Activated naive CD8-positive, alpha-beta T cell treated with anti-CD3 and anti-CD28 coated beads, Interleukin-2, amount 10 ng/mL, durations not matched to agents 7 days and 5 days (primary cell): ENCODE results near the gene CPT1A. TPM values are rescaled to one million over a fixed set of nuclear protein-coding genes. Genes with fewer than 3 reads are reported as not detected.

ENCODE experiments used
- ATAC-seq: fragments of 150-1000 bp; cut with Tn5 transposase; one replicate; pipeline ENCODE4 v1.10.0; 2021; ENCODE audit warnings: low read depth, moderate library complexity
- POLR2A ChIA-PET: fragments of 350-600 bp; sonication (Branson Sonifier 250); formaldehyde crosslinking; loops from one replicate; lab custom pipeline; 2021; ENCODE audit warnings: antibody characterized with exemption; lab: Charles Lee
- DNase-seq: peaks from one replicate; pipeline ENCODE4 v3.0.0; 2021
- H3K27ac Mint-ChIP-seq: one replicate; pipeline ENCODE4 v1.8.0; 2022; ENCODE audit warnings: mild to moderate bottlenecking, mixed read lengths
- H3K27me3 Mint-ChIP-seq: one replicate; pipeline ENCODE4 v1.8.0; 2022; ENCODE audit warnings: mild to moderate bottlenecking, moderate library complexity, mixed read lengths
- H3K36me3 Mint-ChIP-seq: one replicate; pipeline ENCODE4 v1.8.0; 2021; ENCODE audit warnings: mild to moderate bottlenecking, mixed read lengths
- H3K4me1 Mint-ChIP-seq: one replicate; pipeline ENCODE4 v1.8.0; 2021; ENCODE audit warnings: mixed read lengths
- H3K4me3 Mint-ChIP-seq: one replicate; pipeline ENCODE4 v1.8.0; 2022; ENCODE audit warnings: mild to moderate bottlenecking, moderate library complexity, mixed read lengths
- H3K9me3 Mint-ChIP-seq: one replicate; pipeline ENCODE4 v1.8.0; 2021; ENCODE audit warnings: mixed read lengths
- total RNA-seq, 2 experiments: library from RNA; stranded (reverse); gene quantifications; one replicate each; pipeline ENCODE4 v1.2.3, GENCODE V29; 2021

The CPT1A gene
- total RNA-seq, 2 experiments from 2014 or later, result 47.1 to 52.2 TPM

DNA sequence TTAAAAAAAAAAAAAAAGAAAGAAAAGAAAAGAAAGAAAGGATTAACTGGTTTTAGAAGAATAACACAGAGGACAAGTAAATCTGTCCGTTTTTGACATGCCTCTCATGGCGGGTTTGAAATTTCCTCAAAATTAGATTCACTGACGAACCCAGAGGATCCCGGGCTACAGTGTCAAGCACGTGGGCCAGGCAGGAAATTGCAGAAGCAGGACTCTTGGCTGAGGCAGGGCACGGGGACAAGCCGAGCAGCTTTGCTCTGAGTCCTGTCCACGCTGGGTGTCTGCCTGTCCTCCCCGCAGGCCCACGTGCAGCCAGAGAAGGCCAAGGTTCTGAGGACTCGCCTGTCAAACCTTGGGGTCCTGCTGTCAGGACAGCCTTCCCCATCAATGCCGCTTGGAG lies 132.7 kb downstream of the CPT1A start:
- ATAC-seq, result no peak
- H3K4me3 Mint-ChIP-seq, result no peak overlapping the region
- peaks cover 1% of the 10 kb centered on the region for H3K4me1 Mint-ChIP-seq
- H3K27ac Mint-ChIP-seq, result no peak overlapping the region
- no peaks in the 10 kb centered on the region for H3K9me3 Mint-ChIP-seq
- no peaks in the 10 kb centered on the region for H3K36me3 Mint-ChIP-seq
- POLR2A ChIA-PET, result no interaction called here
- no peak for DNase-seq
- peaks cover 3% of the 10 kb centered on the region for H3K27me3 Mint-ChIP-seq

GRCh38 chr11:68707527-68707926 lies 134.2 kb downstream of the CPT1A start:
- H3K4me1 Mint-ChIP-seq, result peaks cover 1% of the 10 kb centered on the region
- H3K9me3 Mint-ChIP-seq, result no peaks in the 10 kb centered on the region
- H3K27ac Mint-ChIP-seq, result no peak overlapping the region
- POLR2A ChIA-PET, result no interaction called here
- DNase-seq (no peak), ATAC-seq (no peak)
- no peak overlapping the region for H3K4me3 Mint-ChIP-seq
- no peaks in the 10 kb centered on the region for H3K36me3 Mint-ChIP-seq
- H3K27me3 Mint-ChIP-seq, result peaks cover 11% of the 10 kb centered on the region

DNA sequence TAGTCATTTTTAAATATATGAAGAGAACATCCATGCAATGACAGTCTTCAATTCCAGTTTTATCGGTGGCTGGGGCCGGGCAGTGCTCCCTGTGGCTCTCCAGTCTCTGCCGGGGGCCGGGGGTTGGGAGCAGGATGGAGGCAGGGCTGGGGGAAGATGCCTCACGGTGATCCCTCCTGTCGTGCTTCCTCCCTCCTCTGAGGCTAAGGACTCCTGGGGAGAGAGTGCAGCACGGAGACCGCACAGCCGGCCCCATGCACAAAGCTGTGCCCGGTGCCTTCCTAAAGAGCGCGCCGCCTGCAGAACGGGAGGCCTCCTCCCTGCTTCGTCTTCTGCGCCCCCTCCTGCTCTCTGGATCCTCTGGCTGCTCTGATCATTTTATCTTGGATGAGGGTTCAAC lies 136.8 kb downstream of the CPT1A start:
- DNase-seq (no peak), ATAC-seq (no peak)
- Mint-ChIP-seq H3K36me3 (no peaks in the 10 kb centered on the region), H3K4me3 (no peak overlapping the region), H3K27ac (no peak overlapping the region), H3K27me3 (peaks cover 25% of the 10 kb centered on the region), H3K9me3 (no peaks in the 10 kb centered on the region), H3K4me1 (peaks cover 1% of the 10 kb centered on the region)
- POLR2A ChIA-PET, result no interaction called here

Other genes starting within 250 kb of the CPT1A start
- gene GAL, start 157.4 kb downstream of the CPT1A start, total RNA-seq, result not detected
- 10 to 100 TPM in 1 of 2 experiments, 1 to 10 TPM in 1; 9.2 to 10.5 TPM for gene TESMIN, start 90.4 kb downstream of the CPT1A start, total RNA-seq
- 10 to 100 TPM; 46.9 to 49.3 TPM for gene MRPL21, start 61.9 kb upstream of the CPT1A start, total RNA-seq
- 10 to 100 TPM; 29.7 to 32.8 TPM for gene IGHMBP2, start 62.0 kb upstream of the CPT1A start, total RNA-seq
- not detected for gene MRGPRD, start 139.1 kb upstream of the CPT1A start, total RNA-seq
- not detected for gene MRGPRF, start 171.3 kb upstream of the CPT1A start, total RNA-seq
- gene TPCN2, start 207.0 kb upstream of the CPT1A start, total RNA-seq, result 10 to 100 TPM; 21.4 to 22.1 TPM